HG03565 (cell line): ENCODE results near the gene DYNLT4.

Experiments used
- ATAC-seq: cut with Tn5 transposase; IDR thresholded peaks from one replicate; pipeline ENCODE4 v1.9.1; 2021; ENCODE audit warnings: mild to moderate bottlenecking, moderate library complexity; ENCODE audit not compliant: unreplicated experiment

Gene DYNLT4

GRCh38 chr1:44792736-44793502 is 14.2 kb downstream of the DYNLT4 start:
- no peak for ATAC-seq

GRCh38 chr1:44790968-44791801 is 16.0 kb downstream of the DYNLT4 start:
- no peak for ATAC-seq

GRCh38 chr1:44788120-44788860 is 18.9 kb downstream of the DYNLT4 start, which contains the start of gene BEST4:
Gene BEST4, minus strand, starts transcription at chr1:44788170. Its CDS starts 465 bp downstream, at chr1:44787705.
- no peak for ATAC-seq

- no peak for ATAC-seq
Measured at GRCh38 chr1:44787506-44787905, 19.6 kb downstream of the DYNLT4 start.

GRCh38 chr1:44786841-44787426 is 20.2 kb downstream of the DYNLT4 start:
- no peak for ATAC-seq

GRCh38 chr1:44786138-44786840 is 20.9 kb downstream of the DYNLT4 start:
- peak; percentile 35 for ATAC-seq

- ATAC-seq = no peak
Measured at GRCh38 chr1:44785501-44786137, 21.5 kb downstream of the DYNLT4 start.

GRCh38 chr1:44785029-44785380 is 22.1 kb downstream of the DYNLT4 start:
- no peak for ATAC-seq

- no peak for ATAC-seq
Measured at GRCh38 chr1:44784094-44785028, 22.8 kb downstream of the DYNLT4 start.

- no peak for ATAC-seq
Measured at GRCh38 chr1:44783697-44784093, 23.5 kb downstream of the DYNLT4 start.

- no peak for ATAC-seq
Measured at GRCh38 chr1:44780583-44781121, 26.5 kb downstream of the DYNLT4 start.

GRCh38 chr1:44778705-44779576 is 28.2 kb downstream of the DYNLT4 start:
- ATAC-seq = no peak

- ATAC-seq = no peak
Measured at GRCh38 chr1:44777969-44778635, 29.0 kb downstream of the DYNLT4 start.

GRCh38 chr1:44777547-44777946 is 29.6 kb downstream of the DYNLT4 start:
- no peak for ATAC-seq

- ATAC-seq = no peak
Measured at GRCh38 chr1:44776730-44777068, 30.5 kb downstream of the DYNLT4 start.

GRCh38 chr1:44775930-44776729 is 31.0 kb downstream of the DYNLT4 start:
- ATAC-seq = no peak
